Uterus (tissue), 4 donors: ENCODE data around the gene TBC1D1. TPM values are rescaled to one million over a fixed set of nuclear protein-coding genes. Genes with fewer than 3 reads are reported as not detected.

Source experiments
- DNase-seq, 2 donors: peaks; one replicate each; pipeline ENCODE4 v3.0.0-alpha.2; 2019 to 2020
- H3K27ac ChIP-seq, 2 donors: fragments of 200-600 bp; sonication (generic); 1 replicate in 1 of 2; 2 replicates in 1 of 2; pipeline ENCODE4 v1.5.1; 2016 to 2018
- H3K27me3 ChIP-seq, 2 donors: fragments of 200-600 bp; sonication (generic); one replicate each; pipeline ENCODE4 v1.5.1; 2018 to 2019; ENCODE audit warnings: control low read depth in 1 of 2
- H3K36me3 ChIP-seq, 2 donors: fragments of 200-600 bp; sonication (generic); one replicate each; pipeline ENCODE4 v1.5.1; 2019; ENCODE audit warnings: control low read depth in 1 of 2
- H3K4me1 ChIP-seq, 2 donors: fragments of 200-600 bp; sonication (generic); one replicate each; pipeline ENCODE4 v1.5.1; 2018 to 2019; ENCODE audit warnings: control low read depth in 1 of 2
- H3K4me3 ChIP-seq, 2 donors: fragments of 200-600 bp; sonication (generic); 1 replicate in 1 of 2; 2 replicates in 1 of 2; pipeline ENCODE4 v1.5.1; 2018 to 2019; ENCODE audit warnings: mild to moderate bottlenecking in 1 of 2
- H3K9me3 ChIP-seq, 2 donors: fragments of 200-600 bp; sonication (generic); one replicate each; pipeline ENCODE4 v1.5.1; 2019; ENCODE audit warnings: control low read depth in 1 of 2
- POLR2A ChIP-seq, 2 donors: fragments of 450-650 bp; IDR thresholded peaks; one replicate each; pipeline ENCODE4 v1.6.1; 2016; ENCODE audit warnings: antibody characterized with exemption in 2 of 2, mild to moderate bottlenecking in 1 of 2, moderate library complexity in 1 of 2
- intact Hi-C: fragments of 100-400 bp; cut with DNase I; formaldehyde crosslinking; loops from one replicate; pipeline ENCODE4 v1.15.1; 2023; ENCODE audit warnings: low total_unique reads
- total RNA-seq, 4 donors: library from RNA; depleted of rRNA in 3 of 4; stranded (reverse); fragments of >200 nt in 3 of 4; gene quantifications; one replicate each; pipeline versions ENCODE4 v1.1.0 to v1.2.4, GENCODE V29; 2014 to 2023
- TF ChIP-seq, protein P1 (sequence below), 4 experiments: fragments of 200-600 bp in 2 of 4; fragments of 450-650 bp in 2 of 4; sonication (generic) in 2 of 4; IDR thresholded peaks; one replicate each; pipeline ENCODE4 v1.5.1; 2016 to 2019; ENCODE audit warnings: antibody characterized with exemption in 4 of 4, mild to moderate bottlenecking in 2 of 4, moderate library complexity in 1 of 4
- donor health status: DM: yes; HTN: yes; CAD: no.

The TBC1D1 gene
- total RNA-seq, 4 donors from 2014 or later = 172 to 402 (median 236) TPM

DNA sequence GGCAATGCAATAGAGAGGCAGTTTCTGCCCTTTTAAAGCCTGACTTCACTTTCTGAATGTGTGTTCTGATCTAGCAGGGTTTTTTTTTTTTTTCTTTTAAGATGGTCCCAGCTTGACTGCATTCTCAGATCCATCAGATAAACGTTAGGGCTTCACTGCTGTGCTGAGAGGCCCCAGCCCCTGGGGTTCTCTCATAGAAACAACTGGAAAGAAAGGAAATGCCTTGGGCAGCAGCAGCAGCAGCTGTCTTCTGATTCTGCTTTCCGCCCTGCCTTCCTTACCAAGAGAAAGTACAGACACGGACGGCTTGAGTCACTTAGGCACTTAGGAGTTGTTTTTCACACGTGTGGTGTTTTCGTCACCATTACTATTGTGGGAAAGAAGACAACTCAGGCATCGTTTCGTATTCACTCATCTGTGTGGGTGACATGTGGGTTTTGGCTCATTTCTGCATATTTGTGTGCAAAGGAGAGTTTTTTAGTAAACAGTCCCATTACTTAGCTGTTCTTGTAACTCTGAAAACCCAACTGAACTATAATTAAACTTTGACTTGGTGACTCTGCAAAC lies 241.3 kb downstream of the TBC1D1 start:
- Histone ChIP-seq H3K27me3 (no peaks in the 10 kb centered on the region), H3K4me1 (peaks cover 4 to 5% of the 10 kb centered on the region in 2 donors), H3K36me3 (no peaks in the 10 kb centered on the region), H3K27ac (peak overlapping the region; percentile 83 to 94), H3K9me3 (no peaks in the 10 kb centered on the region), H3K4me3 (no peak overlapping the region)
- TF ChIP-seq POLR2A (IDR thresholded peaks at IDR 0.05) = no peak
- TF ChIP-seq, protein P1, sequence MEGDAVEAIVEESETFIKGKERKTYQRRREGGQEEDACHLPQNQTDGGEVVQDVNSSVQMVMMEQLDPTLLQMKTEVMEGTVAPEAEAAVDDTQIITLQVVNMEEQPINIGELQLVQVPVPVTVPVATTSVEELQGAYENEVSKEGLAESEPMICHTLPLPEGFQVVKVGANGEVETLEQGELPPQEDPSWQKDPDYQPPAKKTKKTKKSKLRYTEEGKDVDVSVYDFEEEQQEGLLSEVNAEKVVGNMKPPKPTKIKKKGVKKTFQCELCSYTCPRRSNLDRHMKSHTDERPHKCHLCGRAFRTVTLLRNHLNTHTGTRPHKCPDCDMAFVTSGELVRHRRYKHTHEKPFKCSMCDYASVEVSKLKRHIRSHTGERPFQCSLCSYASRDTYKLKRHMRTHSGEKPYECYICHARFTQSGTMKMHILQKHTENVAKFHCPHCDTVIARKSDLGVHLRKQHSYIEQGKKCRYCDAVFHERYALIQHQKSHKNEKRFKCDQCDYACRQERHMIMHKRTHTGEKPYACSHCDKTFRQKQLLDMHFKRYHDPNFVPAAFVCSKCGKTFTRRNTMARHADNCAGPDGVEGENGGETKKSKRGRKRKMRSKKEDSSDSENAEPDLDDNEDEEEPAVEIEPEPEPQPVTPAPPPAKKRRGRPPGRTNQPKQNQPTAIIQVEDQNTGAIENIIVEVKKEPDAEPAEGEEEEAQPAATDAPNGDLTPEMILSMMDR (IDR thresholded peaks at IDR 0.05) = no peak
- intact Hi-C loops = no loop called here
- peak; percentile 54 to 83 for DNase-seq

DNA sequence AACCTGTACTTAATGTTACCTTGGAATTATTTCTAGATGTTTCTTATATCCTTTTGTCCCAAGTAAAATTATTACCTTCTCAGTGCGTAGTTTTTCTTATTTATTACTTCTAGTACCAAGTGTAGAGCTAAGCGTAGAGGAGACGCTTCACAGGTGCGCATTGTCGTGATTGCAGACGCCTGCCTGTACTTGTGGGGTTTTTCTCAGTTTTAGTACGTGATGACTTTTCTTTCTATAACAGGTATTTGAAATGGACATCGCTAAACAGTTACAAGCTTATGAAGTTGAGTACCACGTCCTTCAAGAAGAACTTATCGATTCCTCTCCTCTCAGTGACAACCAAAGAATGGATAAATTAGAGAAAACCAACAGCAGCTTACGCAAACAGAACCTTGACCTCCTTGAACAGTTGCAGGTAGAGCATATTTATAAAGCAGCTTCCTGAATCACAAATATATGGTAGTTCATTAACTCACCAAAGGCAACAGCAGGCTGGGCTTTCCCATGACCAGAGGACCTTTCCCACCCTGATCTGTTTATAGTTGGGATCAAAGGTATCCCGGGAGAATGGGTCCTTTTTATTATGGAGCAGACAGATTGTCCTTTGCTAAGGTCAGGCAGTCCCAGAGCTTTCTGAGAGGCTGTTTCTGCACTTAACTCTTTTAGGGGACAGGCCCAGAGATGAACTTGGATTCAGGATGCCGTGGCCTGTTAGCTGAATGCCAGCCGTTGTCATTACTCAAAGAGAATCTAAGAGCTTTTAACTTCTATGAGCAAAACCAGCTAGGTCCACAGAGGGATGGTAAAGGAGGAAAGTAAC lies 242.2 kb downstream of the TBC1D1 start:
- H3K27me3 ChIP-seq = no peaks in the 10 kb centered on the region
- peaks cover 4 to 5% of the 10 kb centered on the region in 2 donors for H3K4me1 ChIP-seq
- TF ChIP-seq POLR2A (IDR thresholded peaks at IDR 0.05) = no peak
- DNase-seq = no peak
- intact Hi-C loops = no loop called here
- H3K4me3 ChIP-seq = no peak overlapping the region
- no peaks in the 10 kb centered on the region for H3K9me3 ChIP-seq
- peak overlapping the region; percentile 83 to 94 for H3K27ac ChIP-seq
- H3K36me3 ChIP-seq = no peaks in the 10 kb centered on the region

DNA sequence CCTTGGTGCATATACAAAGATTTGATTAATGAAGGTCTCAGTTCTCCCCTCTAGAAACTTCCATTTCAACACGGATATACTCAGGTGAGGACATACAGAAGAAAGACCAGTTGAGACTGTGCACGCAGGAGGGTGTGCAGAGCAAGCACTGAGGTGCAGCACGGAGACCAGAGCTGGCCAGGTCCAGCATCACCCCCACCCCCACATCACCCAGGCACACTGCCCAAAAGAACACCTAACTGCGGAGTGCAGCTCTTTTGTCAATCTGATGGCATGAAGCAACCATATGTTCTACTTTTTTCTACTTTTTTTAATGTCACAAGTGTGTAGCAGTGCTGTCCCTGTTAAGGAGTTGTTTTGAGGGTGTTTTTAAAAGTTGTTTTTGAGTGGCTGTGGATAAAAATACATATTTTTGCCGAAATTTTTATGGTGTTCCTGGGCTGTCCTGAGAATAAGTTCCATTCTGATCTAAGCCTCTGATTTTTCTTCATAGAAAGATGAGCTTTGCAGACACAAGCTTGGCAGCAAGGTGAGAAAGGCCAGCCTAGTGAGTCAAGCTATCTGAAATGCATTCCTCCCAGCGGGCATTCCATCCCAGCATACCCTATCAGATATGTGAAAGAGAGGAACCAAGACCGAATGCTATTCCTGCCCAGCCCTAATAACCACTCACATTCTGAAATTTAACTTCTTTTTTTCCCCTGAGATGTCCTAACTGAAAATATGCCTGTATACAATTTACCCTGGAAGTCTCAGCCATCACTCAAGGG lies 243.0 kb downstream of the TBC1D1 start:
- Histone ChIP-seq H3K27ac (peak overlapping the region; percentile 83 to 94), H3K9me3 (no peaks in the 10 kb centered on the region), H3K4me3 (no peak overlapping the region), H3K27me3 (no peaks in the 10 kb centered on the region), H3K4me1 (peaks cover 4 to 5% of the 10 kb centered on the region in 2 donors), H3K36me3 (no peaks in the 10 kb centered on the region)
- TF ChIP-seq POLR2A (IDR thresholded peaks at IDR 0.05) = no peak
- no peak for DNase-seq
- intact Hi-C loops = no loop called here

DNA sequence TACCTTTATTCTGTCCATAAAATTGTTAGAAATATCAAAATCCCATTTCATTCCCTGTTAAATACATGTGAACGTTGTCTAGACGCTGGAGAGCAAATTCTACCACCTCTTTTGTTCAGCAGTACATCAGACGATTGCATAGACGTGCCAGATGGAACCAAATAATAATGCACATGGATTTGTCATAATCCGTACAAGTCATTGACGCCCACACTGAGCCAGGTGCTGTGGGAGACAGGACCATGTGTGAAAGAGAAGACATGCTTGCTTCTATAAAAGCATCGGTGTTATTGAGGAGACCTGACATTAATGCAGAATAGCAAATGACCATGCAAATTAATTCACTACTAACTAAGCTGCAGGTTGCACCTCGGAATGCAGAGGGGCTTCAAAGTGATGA lies 244.3 kb downstream of the TBC1D1 start:
- no peak for TF ChIP-seq POLR2A (IDR thresholded peaks at IDR 0.05)
- TF ChIP-seq, protein P1 (IDR thresholded peaks at IDR 0.05) = no peak
- Histone ChIP-seq H3K4me3 (no peak overlapping the region), H3K9me3 (no peaks in the 10 kb centered on the region), H3K27me3 (no peaks in the 10 kb centered on the region), H3K36me3 (no peaks in the 10 kb centered on the region), H3K27ac (no peak overlapping the region), H3K4me1 (peaks cover 0 to 4% of the 10 kb centered on the region in 2 donors)
- intact Hi-C loops = no loop called here
- DNase-seq = no peak

DNA sequence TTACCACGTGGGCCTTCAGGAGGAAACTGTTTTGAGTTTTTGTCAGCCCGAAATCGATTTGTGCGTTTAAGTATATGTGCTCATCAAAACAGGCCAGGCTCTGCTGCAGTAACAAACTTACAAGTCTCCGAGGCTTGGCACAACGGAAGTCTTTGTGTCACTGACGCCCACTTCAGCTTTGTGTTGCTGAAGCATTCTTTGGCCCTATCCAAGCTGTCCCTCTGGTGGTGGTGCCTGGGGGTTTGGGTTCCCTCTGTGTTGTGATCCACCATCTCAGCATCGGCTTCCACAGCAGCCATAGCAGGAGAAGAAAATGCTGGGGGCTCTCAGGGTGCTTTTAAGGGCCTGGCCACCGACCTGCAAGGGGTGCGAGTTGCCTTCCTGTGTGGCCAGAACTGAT lies 245.7 kb downstream of the TBC1D1 start:
- H3K27ac ChIP-seq = no peak overlapping the region
- H3K9me3 ChIP-seq = no peaks in the 10 kb centered on the region
- no peaks in the 10 kb centered on the region for H3K27me3 ChIP-seq
- intact Hi-C loops = no loop called here
- no peak overlapping the region for H3K4me3 ChIP-seq
- DNase-seq = no peak
- H3K4me1 ChIP-seq = peaks cover 0 to 4% of the 10 kb centered on the region in 2 donors
- H3K36me3 ChIP-seq = no peaks in the 10 kb centered on the region
- TF ChIP-seq, protein P1 (IDR thresholded peaks at IDR 0.05) = no peak
- no peak for TF ChIP-seq POLR2A (IDR thresholded peaks at IDR 0.05)

DNA sequence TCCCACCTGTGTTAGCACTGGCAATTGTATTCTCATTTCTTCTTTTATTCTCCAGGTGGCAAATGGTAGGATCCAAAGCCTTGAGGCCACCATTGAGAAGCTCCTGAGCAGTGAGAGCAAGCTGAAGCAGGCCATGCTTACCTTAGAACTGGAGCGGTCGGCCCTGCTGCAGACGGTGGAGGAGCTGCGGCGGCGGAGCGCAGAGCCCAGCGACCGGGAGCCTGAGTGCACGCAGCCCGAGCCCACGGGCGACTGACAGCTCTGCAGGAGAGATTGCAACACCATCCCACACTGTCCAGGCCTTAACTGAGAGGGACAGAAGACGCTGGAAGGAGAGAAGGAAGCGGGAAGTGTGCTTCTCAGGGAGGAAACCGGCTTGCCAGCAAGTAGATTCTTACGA lies 246.2 kb downstream of the TBC1D1 start:
- TF ChIP-seq, protein P1 (IDR thresholded peaks at IDR 0.05) = no peak
- TF ChIP-seq POLR2A (IDR thresholded peaks at IDR 0.05) = no peak
- Histone ChIP-seq H3K4me3 (no peak overlapping the region), H3K27me3 (no peaks in the 10 kb centered on the region), H3K36me3 (no peaks in the 10 kb centered on the region), H3K27ac (no peak overlapping the region), H3K4me1 (peaks cover 0 to 4% of the 10 kb centered on the region in 2 donors), H3K9me3 (no peaks in the 10 kb centered on the region)
- no peak for DNase-seq
- intact Hi-C loops = no loop called here
